Measurements from ENCODE around the gene LSP1.
"Not testable (repeated sequence)": the region's sequence is repeated elsewhere in the genome, so short reads cannot be mapped to it uniquely, and the experiment has no call there.

GRCh38 chr11:1939788-1940187 lies 86.9 kb downstream of the LSP1 start:
- not testable (repeated sequence) for TF ChIP-seq EZH2 (IDR thresholded peaks at IDR 0.05; ENCODE audit: borderline replicate concordance, insufficient read depth, low read length, poor library complexity, severe bottlenecking); CTCF (IDR thresholded peaks at IDR 0.05; ENCODE audit: poor library complexity, severe bottlenecking)

Measured in neural cell (in vitro differentiated cells).